ENCODE results near the gene BCL2L2.
A peak's percentile ranks its signal among the peaks of the same experiment; 100 is the strongest.

Gene BCL2L2

DNA sequence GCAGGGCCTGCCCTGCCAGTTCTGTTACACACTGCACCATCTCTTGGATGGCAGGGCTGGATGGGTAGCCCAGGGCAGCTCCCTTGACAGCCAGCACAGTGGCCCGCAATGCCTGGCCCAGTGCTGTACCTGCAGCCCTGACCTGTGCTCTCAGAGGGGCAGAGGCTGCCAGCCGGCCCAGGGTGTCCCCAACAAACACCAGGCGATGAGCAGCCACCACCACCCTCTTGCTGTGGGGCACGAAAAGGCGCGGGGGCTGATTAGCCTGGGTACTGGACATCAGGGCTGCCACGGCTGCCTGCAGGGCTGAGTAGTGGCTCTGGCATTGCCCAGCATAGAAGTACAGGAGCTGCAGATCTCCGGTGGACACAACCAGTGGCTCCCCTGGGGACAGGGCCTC lies 50.6 kb downstream of the BCL2L2 start:
- TF ChIP-seq, protein P1, sequence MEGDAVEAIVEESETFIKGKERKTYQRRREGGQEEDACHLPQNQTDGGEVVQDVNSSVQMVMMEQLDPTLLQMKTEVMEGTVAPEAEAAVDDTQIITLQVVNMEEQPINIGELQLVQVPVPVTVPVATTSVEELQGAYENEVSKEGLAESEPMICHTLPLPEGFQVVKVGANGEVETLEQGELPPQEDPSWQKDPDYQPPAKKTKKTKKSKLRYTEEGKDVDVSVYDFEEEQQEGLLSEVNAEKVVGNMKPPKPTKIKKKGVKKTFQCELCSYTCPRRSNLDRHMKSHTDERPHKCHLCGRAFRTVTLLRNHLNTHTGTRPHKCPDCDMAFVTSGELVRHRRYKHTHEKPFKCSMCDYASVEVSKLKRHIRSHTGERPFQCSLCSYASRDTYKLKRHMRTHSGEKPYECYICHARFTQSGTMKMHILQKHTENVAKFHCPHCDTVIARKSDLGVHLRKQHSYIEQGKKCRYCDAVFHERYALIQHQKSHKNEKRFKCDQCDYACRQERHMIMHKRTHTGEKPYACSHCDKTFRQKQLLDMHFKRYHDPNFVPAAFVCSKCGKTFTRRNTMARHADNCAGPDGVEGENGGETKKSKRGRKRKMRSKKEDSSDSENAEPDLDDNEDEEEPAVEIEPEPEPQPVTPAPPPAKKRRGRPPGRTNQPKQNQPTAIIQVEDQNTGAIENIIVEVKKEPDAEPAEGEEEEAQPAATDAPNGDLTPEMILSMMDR (IDR thresholded peaks at IDR 0.05; ENCODE audit: control insufficient read depth, insufficient read depth, low read depth, low read length, missing control alignments) = no peak
- H3K4me3 ChIP-seq (ENCODE audit: control insufficient read depth, low read depth, low read length) = no peak overlapping the region
- no peak for DNase-seq (ENCODE audit: low read depth)

DNA sequence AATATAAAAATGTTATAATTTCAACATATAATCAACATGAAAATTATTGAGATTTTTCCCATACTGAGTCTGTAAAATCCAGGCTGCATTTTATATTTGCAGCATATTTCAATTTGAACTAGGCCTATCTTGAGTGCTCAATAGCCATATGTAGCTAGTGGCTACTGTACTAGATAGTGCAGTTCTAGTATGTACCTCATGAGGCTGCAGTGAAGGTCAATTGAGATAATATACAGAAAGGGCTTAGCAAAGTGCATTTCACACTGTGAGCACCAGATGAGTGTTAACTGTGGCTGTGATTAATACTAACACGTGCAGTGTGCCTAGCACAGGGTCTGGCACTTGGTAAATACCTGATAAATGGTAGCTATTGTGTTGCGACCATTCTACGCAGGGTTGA lies 51.4 kb downstream of the BCL2L2 start:
- TF ChIP-seq, protein P1 (IDR thresholded peaks at IDR 0.05; ENCODE audit: control insufficient read depth, insufficient read depth, low read depth, low read length, missing control alignments) = no peak
- no peak overlapping the region for H3K4me3 ChIP-seq (ENCODE audit: control insufficient read depth, low read depth, low read length)
- DNase-seq (ENCODE audit: low read depth) = no peak

DNA sequence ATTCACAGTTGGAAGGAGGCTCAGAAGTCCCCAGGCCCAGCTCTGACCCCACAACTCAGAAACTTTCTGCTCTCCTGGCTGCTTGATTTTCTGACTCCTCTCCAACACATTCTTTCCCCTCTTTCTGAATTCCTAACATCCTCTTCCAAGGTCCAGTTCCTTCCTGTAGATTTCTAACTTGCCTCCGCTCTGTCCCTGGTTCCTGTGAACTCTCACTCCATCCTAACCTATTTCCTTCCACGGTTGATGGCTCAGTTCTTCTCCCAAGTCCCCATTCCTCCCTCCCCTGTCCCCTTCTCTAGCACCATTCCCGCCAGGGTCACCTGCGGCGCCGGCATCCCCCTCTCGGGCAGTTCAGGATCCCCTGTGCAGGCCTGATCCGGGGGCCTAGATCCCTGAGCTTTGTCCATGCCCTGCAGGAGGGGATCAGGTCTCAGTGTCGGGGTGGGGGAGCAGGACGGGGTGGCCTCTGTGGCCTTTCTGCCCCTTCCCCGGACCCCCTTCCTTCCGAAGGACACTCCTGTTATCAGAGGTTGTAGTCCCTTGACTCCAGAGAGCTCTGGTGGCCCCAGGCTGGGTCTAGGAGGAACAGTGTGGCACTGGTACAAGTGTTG lies 52.0 kb downstream of the BCL2L2 start:
- TF ChIP-seq, protein P1 (IDR thresholded peaks at IDR 0.05; ENCODE audit: control insufficient read depth, insufficient read depth, low read depth, low read length, missing control alignments) = no peak

DNA sequence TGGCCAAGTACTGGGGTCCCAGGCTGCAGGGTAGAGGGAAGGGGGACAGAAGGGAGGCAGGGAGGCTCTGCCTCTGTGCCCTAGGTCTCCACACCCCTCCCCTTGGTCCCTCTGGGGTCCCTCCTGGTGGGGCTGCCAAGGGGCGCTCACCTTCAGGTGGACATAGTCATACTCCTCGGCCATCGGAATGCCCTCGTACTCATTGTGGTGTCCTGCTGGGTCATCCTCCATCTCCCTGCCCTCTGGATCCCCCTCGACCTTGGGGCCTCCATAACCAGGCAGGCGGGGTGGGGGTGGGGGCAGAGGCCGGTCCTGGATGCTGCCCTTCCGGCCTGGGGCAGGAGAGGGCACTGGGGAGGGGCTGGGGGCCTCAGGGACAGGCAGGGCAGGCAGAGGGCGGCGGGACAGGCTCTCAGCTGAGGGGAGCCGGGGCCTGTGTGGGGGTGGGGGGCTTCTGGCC lies 52.6 kb downstream of the BCL2L2 start:
- TF ChIP-seq, protein P1 (IDR thresholded peaks at IDR 0.05; ENCODE audit: control insufficient read depth, insufficient read depth, low read depth, low read length, missing control alignments) = no peak
- no peak for DNase-seq (ENCODE audit: low read depth)
- no peak overlapping the region for H3K4me3 ChIP-seq (ENCODE audit: control insufficient read depth, low read depth, low read length)

More for the DNA sequence above, 52.0 kb downstream of the BCL2L2 start:
- no peak overlapping the region for H3K4me3 ChIP-seq (ENCODE audit: control insufficient read depth, low read depth, low read length)
- DNase-seq (ENCODE audit: low read depth) = no peak

DNA sequence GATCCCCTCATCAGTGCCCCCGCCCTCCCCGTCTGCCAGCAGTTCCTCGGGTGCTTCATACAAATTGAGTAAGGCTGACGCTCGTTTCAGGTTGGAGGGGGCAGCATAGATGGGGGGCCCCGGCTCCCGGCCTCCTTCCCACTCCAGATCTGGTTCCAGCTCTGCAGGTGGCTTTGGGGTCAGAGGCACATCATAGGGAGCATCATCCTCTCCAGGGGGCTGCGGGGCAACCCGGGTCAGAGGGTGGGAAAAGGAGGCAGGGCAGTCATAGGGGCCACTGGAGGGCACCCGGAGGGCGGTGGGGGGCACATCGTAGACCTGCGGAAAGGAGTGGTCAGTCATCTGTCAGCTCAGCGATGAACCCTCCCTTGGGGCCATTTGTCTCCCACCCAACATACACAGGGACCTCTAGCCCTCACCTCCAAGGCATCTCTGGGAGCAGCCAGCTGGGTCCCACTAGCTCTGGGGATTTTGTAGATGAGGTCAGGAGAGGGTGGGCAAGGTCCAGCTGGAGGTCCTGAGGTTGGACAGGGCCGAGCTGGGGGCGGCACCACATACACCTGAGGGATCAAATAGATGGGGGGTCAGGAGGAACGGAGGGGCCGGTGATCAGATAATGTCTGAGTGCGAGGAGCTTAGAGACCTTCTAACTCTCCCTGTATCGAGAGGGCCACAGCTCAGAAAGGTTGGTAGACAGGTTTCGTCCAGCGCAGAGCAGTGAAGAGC lies 53.3 kb downstream of the BCL2L2 start:
- DNase-seq (ENCODE audit: low read depth) = no peak
- H3K4me3 ChIP-seq (ENCODE audit: control insufficient read depth, low read depth, low read length) = no peak overlapping the region
- TF ChIP-seq, protein P1 (IDR thresholded peaks at IDR 0.05; ENCODE audit: control insufficient read depth, insufficient read depth, low read depth, low read length, missing control alignments) = no peak

DNA sequence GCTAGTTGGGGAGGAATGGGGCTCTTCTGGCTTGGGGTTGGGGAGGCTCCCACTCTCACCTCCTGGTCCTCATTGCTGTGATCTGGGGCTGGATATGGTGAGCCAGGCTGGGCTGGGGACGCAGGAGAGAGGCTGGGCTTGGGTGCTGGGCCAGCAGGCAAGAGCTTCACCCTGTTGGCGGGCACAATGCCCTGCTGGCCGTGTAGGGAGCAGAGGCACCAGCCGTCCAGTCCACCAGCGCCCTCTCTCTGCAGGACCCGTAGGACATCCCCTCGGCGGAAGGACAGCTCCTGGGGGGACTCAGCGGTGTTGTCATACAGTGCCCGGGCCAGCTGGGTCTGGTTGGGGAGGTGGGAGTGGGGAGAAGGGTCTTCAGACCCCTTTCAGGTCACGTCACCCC lies 53.9 kb downstream of the BCL2L2 start:
- no peak for DNase-seq (ENCODE audit: low read depth)
- TF ChIP-seq, protein P1 (IDR thresholded peaks at IDR 0.05; ENCODE audit: control insufficient read depth, insufficient read depth, low read depth, low read length, missing control alignments) = peak; percentile 12
- H3K4me3 ChIP-seq (ENCODE audit: control insufficient read depth, low read depth, low read length) = no peak overlapping the region
